ENCODE data around the gene CERS6.

GRCh38 chr2:168794968-168795367 lies 338.9 kb downstream of the CERS6 start:
- TF ChIP-seq CTCF (IDR thresholded peaks at IDR 0.05) (no peak), EP300 (IDR thresholded peaks at IDR 0.05) (no peak)
